ENCODE data around the gene ARG2.

- peak; percentile 80 for TF ChIP-seq CTCF (IDR thresholded peaks at IDR 0.05; ENCODE audit: poor library complexity)
- no peak for TF ChIP-seq EZH2 (IDR thresholded peaks at IDR 0.05; ENCODE audit: borderline replicate concordance)
Measured at GRCh38 chr14:67571275-67571990, 48.3 kb upstream of the ARG2 start.
